ENCODE measurements around the gene EXOC8. TPM values are rescaled to one million over a fixed set of nuclear protein-coding genes. Genes with fewer than 3 reads are reported as not detected.
A peak's percentile ranks its signal among the peaks of the same experiment; 100 is the strongest.

Gene EXOC8
- total RNA-seq, 1 donor from 2014 or later: 12.2 TPM

GRCh38 chr1:231362325-231362724, 24.7 kb upstream of the EXOC8 start:
- H3K36me3 ChIP-seq: peaks cover 29% of the 10 kb centered on the region
- intact Hi-C loops (cut with micrococcal nuclease): loop anchor here (10.0 kb wide), 1 partner anchor 52 kb away; no protein-coding TSS in a partner anchor
- H3K4me3 ChIP-seq: no peak overlapping the region
- no peaks in the 10 kb centered on the region for H3K9me3 ChIP-seq (replicated peaks)
- DNase-seq: no peak
- H3K27me3 ChIP-seq (ENCODE audit: low read depth): no peaks in the 10 kb centered on the region
- H3K27ac ChIP-seq (replicated peaks): peak overlapping the region; percentile 9
- H3K4me1 ChIP-seq: peaks cover 41% of the 10 kb centered on the region
- no peak for TF ChIP-seq CTCF (IDR thresholded peaks at IDR 0.05; ENCODE audit: borderline replicate concordance)

- Histone ChIP-seq H3K36me3 (peaks cover 4% of the 10 kb centered on the region), H3K27me3 (ENCODE audit: low read depth) (no peaks in the 10 kb centered on the region), H3K27ac (replicated peaks) (no peak overlapping the region), H3K9me3 (replicated peaks) (no peaks in the 10 kb centered on the region), H3K4me3 (no peak overlapping the region), H3K4me1 (peaks cover 33% of the 10 kb centered on the region)
- TF ChIP-seq CTCF (IDR thresholded peaks at IDR 0.05; ENCODE audit: borderline replicate concordance): no peak
- intact Hi-C loops (cut with micrococcal nuclease): loop anchor here (5.0 kb wide), 2 partner anchors 228 to 243 kb away; no protein-coding TSS in a partner anchor
- no peak for DNase-seq
Observed at GRCh38 chr1:231359113-231359512, 21.5 kb upstream of the EXOC8 start.

- H3K36me3 ChIP-seq: peaks cover 10% of the 10 kb centered on the region
- H3K27ac ChIP-seq (replicated peaks): peak overlapping the region; percentile 41
- no peak overlapping the region for H3K4me3 ChIP-seq
- H3K4me1 ChIP-seq: peaks cover 25% of the 10 kb centered on the region
- no peak for DNase-seq
- no peaks in the 10 kb centered on the region for H3K27me3 ChIP-seq (ENCODE audit: low read depth)
- peak; percentile 80 for TF ChIP-seq CTCF (IDR thresholded peaks at IDR 0.05; ENCODE audit: borderline replicate concordance)
- intact Hi-C loops (cut with micrococcal nuclease): loop anchor here (5.0 kb wide), 2 partner anchors 229 to 244 kb away; no protein-coding TSS in a partner anchor
- no peaks in the 10 kb centered on the region for H3K9me3 ChIP-seq (replicated peaks)
Observed at GRCh38 chr1:231357831-231358354, 20.2 kb upstream of the EXOC8 start.

GRCh38 chr1:231357187-231357772, 19.6 kb upstream of the EXOC8 start:
- Histone ChIP-seq H3K27me3 (ENCODE audit: low read depth) (no peaks in the 10 kb centered on the region), H3K27ac (replicated peaks) (peak overlapping the region; percentile 20), H3K4me1 (peaks cover 19% of the 10 kb centered on the region), H3K4me3 (no peak overlapping the region), H3K9me3 (replicated peaks) (no peaks in the 10 kb centered on the region), H3K36me3 (peaks cover 16% of the 10 kb centered on the region)
- no peak for DNase-seq
- TF ChIP-seq CTCF (IDR thresholded peaks at IDR 0.05; ENCODE audit: borderline replicate concordance): no peak
- intact Hi-C loops (cut with micrococcal nuclease): loop anchor here (5.0 kb wide), 2 partner anchors 230 to 245 kb away; no protein-coding TSS in a partner anchor

GRCh38 chr1:231355171-231355570, 17.5 kb upstream of the EXOC8 start:
- no peak for TF ChIP-seq CTCF (IDR thresholded peaks at IDR 0.05; ENCODE audit: borderline replicate concordance)

More at GRCh38 chr1:231355171-231355570, 17.5 kb upstream of the EXOC8 start:
- no peak overlapping the region for H3K4me3 ChIP-seq
- intact Hi-C loops (cut with micrococcal nuclease): loop anchor here (5.0 kb wide), 2 partner anchors 232 to 247 kb away; no protein-coding TSS in a partner anchor
- no peaks in the 10 kb centered on the region for H3K27me3 ChIP-seq (ENCODE audit: low read depth)
- no peaks in the 10 kb centered on the region for H3K9me3 ChIP-seq (replicated peaks)
- H3K36me3 ChIP-seq: peaks cover 24% of the 10 kb centered on the region
- H3K4me1 ChIP-seq: peaks cover 24% of the 10 kb centered on the region
- H3K27ac ChIP-seq (replicated peaks): no peak overlapping the region
- DNase-seq: no peak
